Neural progenitor cell (in vitro differentiated cells): ENCODE results near the gene PM20D1. TPM values are rescaled to one million over a fixed set of nuclear protein-coding genes. Genes with fewer than 3 reads are reported as not detected.

Experiments
- DNase-seq: peaks from one replicate; pipeline ENCODE4 v3.0.0-alpha.2; 2016; ENCODE audit warnings: low spot score
- H2AFZ ChIP-seq: fragments of 200-600 bp; sonication (generic); replicated peaks from 2 replicates; pipeline ENCODE4 v1.6.1; 2016; ENCODE audit warnings: antibody characterized with exemption
- H3F3A ChIP-seq: fragments of 200-600 bp; sonication (generic); 2 replicates; pipeline ENCODE4 v1.6.1; 2016; ENCODE audit warnings: antibody characterized with exemption, low read depth
- H3K27ac ChIP-seq: fragments of 200-600 bp; sonication (generic); 2 replicates; pipeline ENCODE4 v1.5.1; 2016; ENCODE audit warnings: mild to moderate bottlenecking
- H3K27me3 ChIP-seq: fragments of 200-600 bp; sonication (generic); 2 replicates; pipeline ENCODE4 v1.6.1; 2016; ENCODE audit warnings: mild to moderate bottlenecking, moderate library complexity
- H3K36me3 ChIP-seq: fragments of 200-600 bp; sonication (generic); 2 replicates; pipeline ENCODE4 v1.5.1; 2016
- H3K4me1 ChIP-seq: fragments of 200-600 bp; sonication (generic); 2 replicates; pipeline ENCODE4 v1.6.1; 2016; ENCODE audit warnings: mixed run types
- H3K4me2 ChIP-seq: fragments of 200-600 bp; sonication (generic); 2 replicates; pipeline ENCODE4 v1.6.1; 2016
- H3K4me3 ChIP-seq: fragments of 200-600 bp; sonication (generic); 2 replicates; pipeline ENCODE4 v1.5.1; 2016
- H3K79me2 ChIP-seq: fragments of 200-600 bp; sonication (generic); 2 replicates; pipeline ENCODE4 v1.6.1; 2016; ENCODE audit warnings: low read depth
- H3K9ac ChIP-seq: fragments of 200-600 bp; sonication (generic); 2 replicates; pipeline ENCODE4 v1.6.1; 2016
- H3K9me3 ChIP-seq: fragments of 200-600 bp; sonication (generic); 2 replicates; pipeline ENCODE4 v1.5.1; 2016; ENCODE audit warnings: low read depth
- H4K20me1 ChIP-seq: fragments of 200-600 bp; sonication (generic); 2 replicates; pipeline ENCODE4 v1.6.1; 2016; ENCODE audit warnings: low read depth
- H3K27ac Mint-ChIP-seq: 3 replicates; pipeline ENCODE4 v1.8.0; 2021; ENCODE audit warnings: mixed read lengths
- H3K27me3 Mint-ChIP-seq: 2 replicates; pipeline ENCODE4 v1.8.0; 2022; ENCODE audit warnings: low read depth, mild to moderate bottlenecking, inconsistent platforms, moderate library complexity, mixed read lengths; ENCODE audit not compliant: insufficient read depth
- H3K36me3 Mint-ChIP-seq: 3 replicates; pipeline ENCODE4 v1.8.0; 2021; ENCODE audit warnings: mixed read lengths
- H3K4me1 Mint-ChIP-seq: 3 replicates; pipeline ENCODE4 v1.8.0; 2021; ENCODE audit warnings: mixed read lengths
- H3K4me3 Mint-ChIP-seq: 3 replicates; pipeline ENCODE4 v1.8.0; 2021; ENCODE audit warnings: mild to moderate bottlenecking, moderate library complexity, mixed read lengths
- H3K9me3 Mint-ChIP-seq: 3 replicates; pipeline ENCODE4 v1.8.0; 2020; ENCODE audit warnings: mixed read lengths
- CTCF ChIP-seq: fragments of 200-600 bp; sonication (generic); IDR thresholded peaks from 2 replicates; pipeline ENCODE4 v1.5.1; 2017; ENCODE audit warnings: antibody characterized with exemption, mild to moderate bottlenecking
- EZH2 ChIP-seq: fragments of 200-600 bp; sonication (generic); IDR thresholded peaks from 2 replicates; pipeline ENCODE4 v1.6.1; 2017; ENCODE audit warnings: antibody characterized with exemption, mild to moderate bottlenecking, moderate library complexity
- EZH2phosphoT487 ChIP-seq: fragments of 200-600 bp; sonication (generic); IDR thresholded peaks from 2 replicates; pipeline ENCODE4 v1.6.1; 2017; ENCODE audit warnings: antibody characterized with exemption
- total RNA-seq: library from RNA; depleted of rRNA; stranded (reverse); fragments of >200 nt; gene quantifications from 2 replicates; pipeline ENCODE4 v1.2.3, GENCODE V29; 2015; ENCODE audit warnings: low replicate concordance

PM20D1 gene
- total RNA-seq, 1 donor from 2014 or later = not detected

- no peak for DNase-seq
- Mint-ChIP-seq H3K4me1 (peaks cover 17% of the 10 kb centered on the region), H3K9me3 (no peaks in the 10 kb centered on the region), H3K36me3 (peaks cover 4% of the 10 kb centered on the region), H3K27me3 (no peaks in the 10 kb centered on the region), H3K27ac (no peak overlapping the region), H3K4me3 (no peak overlapping the region)
- peaks cover 21% of the 10 kb centered on the region for H3K4me1 ChIP-seq
- H3F3A ChIP-seq = peaks cover 13% of the 10 kb centered on the region
- H2AFZ ChIP-seq = no peak overlapping the region
- no peak overlapping the region for H3K9ac ChIP-seq
- no peaks in the 10 kb centered on the region for H3K27me3 ChIP-seq
- no peaks in the 10 kb centered on the region for H3K9me3 ChIP-seq
- no peaks in the 10 kb centered on the region for H4K20me1 ChIP-seq
- no peak overlapping the region for H3K4me2 ChIP-seq
- H3K4me3 ChIP-seq = no peak overlapping the region
- H3K36me3 ChIP-seq = no peaks in the 10 kb centered on the region
- TF ChIP-seq EZH2phosphoT487 = no peak
- no peak for TF ChIP-seq CTCF
- TF ChIP-seq EZH2 = no peak
- H3K79me2 ChIP-seq = no peaks in the 10 kb centered on the region
- no peak overlapping the region for H3K27ac ChIP-seq
Measured at GRCh38 chr1:205787287-205787916, 62.5 kb downstream of the PM20D1 start.

GRCh38 chr1:205786601-205787000, 63.3 kb downstream of the PM20D1 start:
- H3K27ac Mint-ChIP-seq = no peak overlapping the region
- DNase-seq = no peak
- no peak overlapping the region for H3K4me3 Mint-ChIP-seq
- no peaks in the 10 kb centered on the region for H3K27me3 ChIP-seq
- peaks cover 5% of the 10 kb centered on the region for H3F3A ChIP-seq
- H3K9me3 Mint-ChIP-seq = no peaks in the 10 kb centered on the region
- no peaks in the 10 kb centered on the region for H4K20me1 ChIP-seq
- no peak overlapping the region for H3K27ac ChIP-seq
- H3K4me3 ChIP-seq = no peak overlapping the region
- no peaks in the 10 kb centered on the region for H3K9me3 ChIP-seq
- H3K79me2 ChIP-seq = no peaks in the 10 kb centered on the region
- H3K36me3 ChIP-seq = no peaks in the 10 kb centered on the region
- TF ChIP-seq CTCF = no peak
- TF ChIP-seq EZH2 = no peak
- TF ChIP-seq EZH2phosphoT487 = no peak
- peaks cover 9% of the 10 kb centered on the region for H3K4me1 Mint-ChIP-seq
- H2AFZ ChIP-seq = no peak overlapping the region
- no peak overlapping the region for H3K9ac ChIP-seq
- H3K27me3 Mint-ChIP-seq = no peaks in the 10 kb centered on the region
- peaks cover 4% of the 10 kb centered on the region for H3K36me3 Mint-ChIP-seq
- no peak overlapping the region for H3K4me2 ChIP-seq
- peaks cover 13% of the 10 kb centered on the region for H3K4me1 ChIP-seq

GRCh38 chr1:205785446-205785845, 64.5 kb downstream of the PM20D1 start:
- no peak for DNase-seq
- Histone ChIP-seq H3K4me1 (peaks cover 8% of the 10 kb centered on the region), H3K27ac (no peak overlapping the region), H3K27me3 (no peaks in the 10 kb centered on the region), H3K9ac (no peak overlapping the region), H2AFZ (no peak overlapping the region), H3K4me2 (no peak overlapping the region), H3K9me3 (no peaks in the 10 kb centered on the region), H3K36me3 (no peaks in the 10 kb centered on the region), H4K20me1 (no peaks in the 10 kb centered on the region), H3K79me2 (no peaks in the 10 kb centered on the region), H3F3A (peaks cover 5% of the 10 kb centered on the region), H3K4me3 (no peak overlapping the region)
- H3K4me1 Mint-ChIP-seq = peaks cover 6% of the 10 kb centered on the region
- no peak overlapping the region for H3K27ac Mint-ChIP-seq
- TF ChIP-seq CTCF (no peak), EZH2phosphoT487 (no peak), EZH2 (no peak)
- peaks cover 3% of the 10 kb centered on the region for H3K36me3 Mint-ChIP-seq
- H3K27me3 Mint-ChIP-seq = no peaks in the 10 kb centered on the region
- no peak overlapping the region for H3K4me3 Mint-ChIP-seq
- no peaks in the 10 kb centered on the region for H3K9me3 Mint-ChIP-seq
